ENCODE results near the gene CREB5. TPM values are rescaled to one million over a fixed set of nuclear protein-coding genes. Genes with fewer than 3 reads are reported as not detected.

CREB5 gene
- total RNA-seq, 4 donors from 2014 or later, result 6.6 to 18.6 (median 12.6) TPM

DNA sequence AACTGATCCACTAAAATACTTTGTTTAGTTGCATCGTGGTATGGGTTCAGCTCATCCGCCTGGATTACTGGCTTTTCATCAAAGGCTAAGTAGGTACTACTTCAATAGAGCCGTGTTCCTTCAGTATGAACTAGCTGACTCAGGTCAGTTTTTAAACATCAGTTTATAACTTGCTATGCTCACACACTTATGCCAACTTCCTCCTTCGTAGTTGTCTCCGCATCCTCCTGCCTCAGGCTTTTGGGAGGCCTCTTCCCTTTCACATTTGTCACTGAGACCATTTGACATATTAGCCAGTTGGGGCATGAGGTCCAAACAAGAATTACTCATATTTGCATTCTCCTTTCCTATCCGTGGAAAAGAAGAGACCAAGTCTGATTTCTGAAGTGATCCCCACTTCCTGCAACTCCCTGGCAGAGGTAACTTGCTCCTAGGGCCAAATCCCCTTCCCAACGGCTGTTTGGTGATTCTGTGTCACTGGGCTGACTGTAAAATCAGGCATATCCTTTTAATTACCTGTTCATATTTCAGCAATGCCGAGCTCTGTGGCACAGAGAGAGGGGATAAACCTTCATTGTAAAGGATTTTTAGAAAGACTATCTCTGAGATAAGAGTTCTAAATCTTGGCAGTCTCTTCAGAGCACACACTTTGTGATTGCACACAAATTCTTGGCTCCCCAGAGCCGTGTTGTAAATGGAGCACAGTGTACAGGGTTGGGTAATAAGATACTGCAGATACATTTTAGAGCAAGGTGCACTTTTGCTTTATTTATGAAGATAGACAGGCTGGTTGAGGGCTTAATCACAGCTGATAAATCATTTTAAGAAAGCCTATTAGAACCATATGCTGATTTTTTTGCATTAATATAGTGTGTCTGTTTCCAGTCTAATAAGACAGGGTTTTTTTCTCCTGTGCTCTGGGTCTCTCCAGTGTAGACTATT lies 108.0 kb downstream of the CREB5 start:
- DNase-seq (ENCODE audit: extremely low spot score), result no peak
- H3K27me3 ChIP-seq, result no peaks in the 10 kb centered on the region
- peaks cover 0 to 10% (median 3%) of the 10 kb centered on the region in 4 donors for H3K4me1 ChIP-seq
- H3K4me3 ChIP-seq, result no peak overlapping the region
- no peak overlapping the region for H3K27ac ChIP-seq (replicated peaks in 1 of 4)
- no peaks in the 10 kb centered on the region for H3K9me3 ChIP-seq
- intact Hi-C loops (cut with DNase I), result no loop called here
- TF ChIP-seq, protein P1, sequence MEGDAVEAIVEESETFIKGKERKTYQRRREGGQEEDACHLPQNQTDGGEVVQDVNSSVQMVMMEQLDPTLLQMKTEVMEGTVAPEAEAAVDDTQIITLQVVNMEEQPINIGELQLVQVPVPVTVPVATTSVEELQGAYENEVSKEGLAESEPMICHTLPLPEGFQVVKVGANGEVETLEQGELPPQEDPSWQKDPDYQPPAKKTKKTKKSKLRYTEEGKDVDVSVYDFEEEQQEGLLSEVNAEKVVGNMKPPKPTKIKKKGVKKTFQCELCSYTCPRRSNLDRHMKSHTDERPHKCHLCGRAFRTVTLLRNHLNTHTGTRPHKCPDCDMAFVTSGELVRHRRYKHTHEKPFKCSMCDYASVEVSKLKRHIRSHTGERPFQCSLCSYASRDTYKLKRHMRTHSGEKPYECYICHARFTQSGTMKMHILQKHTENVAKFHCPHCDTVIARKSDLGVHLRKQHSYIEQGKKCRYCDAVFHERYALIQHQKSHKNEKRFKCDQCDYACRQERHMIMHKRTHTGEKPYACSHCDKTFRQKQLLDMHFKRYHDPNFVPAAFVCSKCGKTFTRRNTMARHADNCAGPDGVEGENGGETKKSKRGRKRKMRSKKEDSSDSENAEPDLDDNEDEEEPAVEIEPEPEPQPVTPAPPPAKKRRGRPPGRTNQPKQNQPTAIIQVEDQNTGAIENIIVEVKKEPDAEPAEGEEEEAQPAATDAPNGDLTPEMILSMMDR (IDR thresholded peaks at IDR 0.05), result no peak
- no peak for TF ChIP-seq POLR2A (IDR thresholded peaks at IDR 0.05; ENCODE audit: low read depth)
- no peaks in the 10 kb centered on the region for H3K36me3 ChIP-seq
- 61% methylated on average over 9 of the region's 9 CpGs for WGBS

DNA sequence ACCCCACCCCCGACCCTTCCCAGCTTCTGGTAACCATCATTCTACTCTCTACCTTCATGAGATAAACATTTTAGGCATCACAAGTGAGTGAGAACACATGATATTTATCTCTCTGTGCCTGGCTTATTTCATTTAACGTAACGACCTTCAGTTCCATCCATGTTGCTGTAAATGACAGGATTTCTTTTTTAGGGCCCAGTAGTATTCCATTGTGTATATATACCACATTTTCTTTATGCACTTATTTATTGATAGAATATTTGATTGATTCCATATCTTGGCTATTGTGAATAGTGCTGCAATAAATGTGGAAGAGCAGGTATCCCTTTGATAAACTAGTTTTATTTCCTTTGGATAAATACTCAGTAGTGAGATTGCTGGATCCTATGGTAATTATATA lies 112.7 kb downstream of the CREB5 start:
- Histone ChIP-seq H3K9me3 (no peaks in the 10 kb centered on the region), H3K36me3 (no peaks in the 10 kb centered on the region), H3K4me3 (no peak overlapping the region), H3K27me3 (no peaks in the 10 kb centered on the region), H3K4me1 (peaks cover 0 to 13% (median 3%) of the 10 kb centered on the region in 4 donors), H3K27ac (replicated peaks in 1 of 4) (no peak overlapping the region)
- 85% methylated on average over 3 of the region's 3 CpGs for WGBS
- intact Hi-C loops (cut with DNase I), result no loop called here
- no peak for TF ChIP-seq POLR2A (IDR thresholded peaks at IDR 0.05; ENCODE audit: low read depth)
- DNase-seq (ENCODE audit: extremely low spot score), result no peak

DNA sequence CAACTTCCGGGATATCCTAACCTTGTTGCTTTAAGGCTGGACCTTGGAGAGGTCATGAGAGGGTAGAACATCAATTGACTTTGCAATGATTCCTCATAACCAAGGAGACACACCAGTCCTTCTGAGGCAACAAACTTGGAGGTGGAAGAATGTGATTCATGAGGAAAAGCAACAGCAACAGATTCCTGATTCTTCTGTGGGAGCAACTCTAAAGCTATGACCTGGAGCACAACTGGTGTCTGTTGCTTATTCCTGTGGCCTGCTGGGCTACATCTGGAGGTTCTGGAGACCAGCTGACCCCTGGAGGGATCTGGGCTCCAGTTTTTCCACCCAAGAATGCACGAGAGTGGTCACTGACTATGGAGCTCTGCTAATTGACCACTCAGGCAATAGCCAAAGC lies 116.6 kb downstream of the CREB5 start:
- no peak for TF ChIP-seq POLR2AphosphoS5 (IDR thresholded peaks at IDR 0.05)
- H3K27me3 ChIP-seq, result no peaks in the 10 kb centered on the region
- no peaks in the 10 kb centered on the region for H3K36me3 ChIP-seq
- no peaks in the 10 kb centered on the region for H3K9me3 ChIP-seq
- DNase-seq (ENCODE audit: extremely low spot score), result no peak
- no peak overlapping the region for H3K4me3 ChIP-seq
- peaks cover 4 to 11% (median 6%) of the 10 kb centered on the region in 4 donors for H3K4me1 ChIP-seq
- no peak overlapping the region for H3K27ac ChIP-seq (replicated peaks in 1 of 4)
- 71% methylated on average over 2 of the region's 2 CpGs for WGBS
- intact Hi-C loops (cut with DNase I), result no loop called here

DNA sequence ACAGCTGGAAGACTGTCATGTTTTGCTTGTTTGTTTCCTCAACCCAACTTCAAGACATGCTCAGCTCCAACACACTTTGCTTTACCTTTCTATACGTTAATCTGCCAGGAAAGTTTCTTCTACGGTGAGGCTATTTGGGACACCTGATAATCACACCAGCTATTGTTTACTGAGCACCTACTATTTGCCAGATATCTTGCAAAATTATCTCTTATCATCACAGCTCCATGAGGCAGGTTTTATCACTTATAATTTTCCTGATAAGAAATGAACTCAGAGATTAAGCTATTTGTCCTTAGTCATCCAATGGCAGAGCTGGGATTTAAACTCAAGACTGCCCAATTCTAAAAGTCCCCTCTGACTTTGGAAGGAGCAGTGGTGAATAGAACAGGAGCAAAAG lies 117.4 kb downstream of the CREB5 start:
- DNase-seq (ENCODE audit: extremely low spot score), result no peak
- H3K27me3 ChIP-seq, result no peaks in the 10 kb centered on the region
- intact Hi-C loops (cut with DNase I), result loop anchor here (5.0 to 10.0 kb wide), 2 partner anchors 92 to 325 kb away; no protein-coding TSS in a partner anchor
- H3K4me1 ChIP-seq, result peaks cover 10 to 19% (median 12%) of the 10 kb centered on the region in 4 donors
- H3K36me3 ChIP-seq, result no peaks in the 10 kb centered on the region
- no peak overlapping the region for H3K4me3 ChIP-seq
- WGBS, result 100% methylated on average over 2 of the region's 2 CpGs
- TF ChIP-seq EP300 (IDR thresholded peaks at IDR 0.05) (no peak), POLR2AphosphoS5 (IDR thresholded peaks at IDR 0.05) (no peak), POLR2A (IDR thresholded peaks at IDR 0.05; ENCODE audit: low read depth) (no peak)
- TF ChIP-seq, protein P1 (IDR thresholded peaks at IDR 0.05), result no peak
- H3K9me3 ChIP-seq, result no peaks in the 10 kb centered on the region
- no peak overlapping the region for H3K27ac ChIP-seq (replicated peaks in 1 of 4)

DNA sequence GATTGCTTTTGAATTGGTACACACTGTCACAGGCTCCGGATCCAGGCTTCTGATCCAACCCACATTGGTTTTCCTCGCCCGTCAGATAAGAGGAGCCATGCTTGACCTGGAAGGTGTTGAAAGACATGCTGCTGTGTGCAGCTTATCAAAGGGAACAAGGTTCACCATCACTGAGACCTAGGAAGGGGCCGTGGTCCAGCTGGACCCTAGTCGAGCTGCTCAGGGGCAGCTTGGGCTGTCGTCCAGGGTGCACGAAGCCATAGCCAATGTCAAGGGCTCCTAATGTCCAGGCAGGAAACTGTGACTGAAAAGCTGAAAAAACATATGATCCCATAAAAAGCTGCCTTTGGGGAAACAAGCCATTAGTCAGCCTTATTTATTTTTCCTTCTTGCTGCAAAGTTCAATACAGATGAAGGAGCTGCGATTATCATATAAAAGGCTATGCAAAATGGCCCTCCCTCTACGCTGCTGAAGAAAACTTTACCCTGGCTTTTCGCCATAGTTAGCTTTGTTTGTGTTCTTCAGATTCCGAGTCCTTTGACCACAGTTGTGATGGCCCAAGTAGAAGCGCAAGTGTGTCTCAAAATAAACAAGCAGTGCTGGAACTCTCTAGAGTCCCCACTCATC lies 118.0 kb downstream of the CREB5 start:
- WGBS, result 76% methylated on average over 11 of the region's 12 CpGs
- no peak for DNase-seq (ENCODE audit: extremely low spot score)
- H3K36me3 ChIP-seq, result no peaks in the 10 kb centered on the region
- H3K4me1 ChIP-seq, result peaks cover 10 to 21% (median 13%) of the 10 kb centered on the region in 4 donors
- no peak overlapping the region for H3K27ac ChIP-seq (replicated peaks in 1 of 4)
- H3K9me3 ChIP-seq, result no peaks in the 10 kb centered on the region
- no peaks in the 10 kb centered on the region for H3K27me3 ChIP-seq
- TF ChIP-seq EP300 (IDR thresholded peaks at IDR 0.05), result no peak
- no peak for TF ChIP-seq POLR2A (IDR thresholded peaks at IDR 0.05; ENCODE audit: low read depth)
- TF ChIP-seq POLR2AphosphoS5 (IDR thresholded peaks at IDR 0.05), result no peak
- TF ChIP-seq, protein P1 (IDR thresholded peaks at IDR 0.05), result no peak
- no peak overlapping the region for H3K4me3 ChIP-seq
- intact Hi-C loops (cut with DNase I), result loop anchor here (5.0 to 10.0 kb wide), 2 partner anchors 93 to 325 kb away; no protein-coding TSS in a partner anchor

All from esophagus muscularis mucosa (tissue), 4 donors.